IMR-90 (cell line): Measurements from ENCODE around the gene MSH5. TPM values are rescaled to one million over a fixed set of nuclear protein-coding genes. Genes with fewer than 3 reads are reported as not detected.

Experiments used
- ATAC-seq: fragments of 200-7000 bp; cut with Tn5 transposase; 2 replicates; pipeline ENCODE4 v1.9.1; 2020; ENCODE audit warnings: low read depth, mild to moderate bottlenecking, moderate library complexity
- BruUV-seq: library from RNA; stranded (reverse); fragments of 400-500 nt; replicated peaks from 2 replicates; lab custom pipeline; 2021; lab: Mats Ljungman, UMichigan
- CTCF ChIA-PET: fragments of 300-600 bp; formaldehyde crosslinking; extraction: SDS; loops from one replicate; lab custom pipeline; 2021; ENCODE audit warnings: antibody characterized with exemption; lab: Yijun Ruan, JAX
- POLR2A ChIA-PET: fragments of 300-600 bp; sonication (Branson Sonifier 250); formaldehyde crosslinking; loops from one replicate; lab custom pipeline; 2022; ENCODE audit warnings: antibody characterized with exemption; ENCODE audit not compliant: unreplicated experiment; lab: Charles Lee
- DNase-seq: peaks from one replicate; pipeline ENCODE4 v3.0.0; 2013
- H2AFZ ChIP-seq: replicated peaks from 2 replicates; pipeline ENCODE3; 2013; ENCODE audit warnings: low read length, mild to moderate bottlenecking; ENCODE audit not compliant: poor library complexity
- H2AK5ac ChIP-seq: 2 replicates; pipeline ENCODE4 v1.6.1; 2013; ENCODE audit warnings: low read depth, low read length, inconsistent platforms
- H2AK9ac ChIP-seq: replicated peaks from 2 replicates; pipeline ENCODE3; 2013; ENCODE audit warnings: mild to moderate bottlenecking, low read depth, low read length, moderate library complexity; ENCODE audit not compliant: poor library complexity
- H2BK120ac ChIP-seq: 2 replicates; pipeline ENCODE4 v1.6.1; 2013; ENCODE audit warnings: low read depth, low read length, inconsistent platforms
- H2BK15ac ChIP-seq: 3 replicates; pipeline ENCODE4 v1.6.1; 2013; ENCODE audit warnings: low read depth, low read length, inconsistent platforms
- H2BK20ac ChIP-seq: 2 replicates; pipeline ENCODE4 v1.6.1; 2013; ENCODE audit warnings: low read depth, mild to moderate bottlenecking, inconsistent platforms, low read length, moderate library complexity
- H2BK5ac ChIP-seq: 2 replicates; pipeline ENCODE4 v1.6.1; 2013; ENCODE audit warnings: mild to moderate bottlenecking, low read depth, low read length, inconsistent platforms; ENCODE audit not compliant: poor library complexity, severe bottlenecking
- H3K14ac ChIP-seq: replicated peaks from 2 replicates; pipeline ENCODE4 v1.6.1; 2013; ENCODE audit warnings: low read depth, low read length, inconsistent platforms
- H3K18ac ChIP-seq: 2 replicates; pipeline ENCODE4 v1.6.1; 2013; ENCODE audit warnings: low read depth, low read length, control low read depth
- H3K23ac ChIP-seq: 2 replicates; pipeline ENCODE4 v1.6.1; 2013; ENCODE audit warnings: low read depth, low read length, inconsistent platforms
- H3K27ac ChIP-seq: 2 replicates; pipeline ENCODE4 v1.5.1; 2013; ENCODE audit warnings: mild to moderate bottlenecking, control low read depth, low read length; ENCODE audit not compliant: insufficient read depth
- H3K27me3 ChIP-seq: 2 replicates; pipeline ENCODE4 v1.6.1; 2013; ENCODE audit warnings: low read length; ENCODE audit not compliant: control insufficient read depth, insufficient read depth
- H3K36me3 ChIP-seq: 2 replicates; pipeline ENCODE4 v1.6.1; 2013; ENCODE audit warnings: low read length, mixed read lengths; ENCODE audit not compliant: control insufficient read depth, insufficient read depth
- H3K4ac ChIP-seq: 2 replicates; pipeline ENCODE4 v1.6.1; 2013; ENCODE audit warnings: low read depth, low read length, inconsistent platforms
- H3K4me1 ChIP-seq: 2 replicates; pipeline ENCODE4 v1.6.1; 2013; ENCODE audit warnings: low read length, mixed read lengths; ENCODE audit not compliant: control insufficient read depth, insufficient read depth
- H3K4me2 ChIP-seq: 2 replicates; pipeline ENCODE4 v1.6.1; 2013; ENCODE audit warnings: low read depth, mild to moderate bottlenecking, control low read depth, low read length, moderate library complexity
- H3K4me3 ChIP-seq: 2 replicates; pipeline ENCODE4 v1.5.1; 2013; ENCODE audit warnings: low read depth, mild to moderate bottlenecking, control low read depth, low read length, moderate library complexity; ENCODE audit not compliant: insufficient read depth
- H3K56ac ChIP-seq: 2 replicates; pipeline ENCODE4 v1.6.1; 2013; ENCODE audit warnings: low read length, inconsistent platforms; ENCODE audit not compliant: insufficient read depth; ENCODE audit errors: extremely low read depth
- H3K79me1 ChIP-seq, 2 experiments: 2 replicates each; pipeline ENCODE4 v1.6.1; 2013; ENCODE audit warnings: low read length in 2 of 2, inconsistent platforms in 1 of 2, low read depth in 1 of 2
- H3K9ac ChIP-seq: 2 replicates; pipeline ENCODE4 v1.6.1; 2013; ENCODE audit warnings: low read depth, low read length, control low read depth
- H3K9me1 ChIP-seq: 2 replicates; pipeline ENCODE4 v1.6.1; 2013; ENCODE audit warnings: low read length, inconsistent platforms; ENCODE audit not compliant: insufficient read depth
- H3K9me3 ChIP-seq: 2 replicates; pipeline ENCODE4 v1.6.1; 2013; ENCODE audit warnings: low read length; ENCODE audit not compliant: control insufficient read depth, insufficient read depth
- H4K20me1 ChIP-seq: 2 replicates; pipeline ENCODE4 v1.6.1; 2013; ENCODE audit warnings: low read length, inconsistent platforms; ENCODE audit not compliant: insufficient read depth
- H4K5ac ChIP-seq: 2 replicates; pipeline ENCODE4 v1.6.1; 2013; ENCODE audit warnings: mild to moderate bottlenecking, low read depth, low read length, control low read depth
- H4K8ac ChIP-seq, 2 experiments: 2 replicates each; pipeline ENCODE4 v1.6.1; 2013; ENCODE audit warnings: low read depth in 2 of 2, low read length in 2 of 2, control low read depth in 1 of 2, inconsistent platforms in 1 of 2
- H4K91ac ChIP-seq: 2 replicates; pipeline ENCODE4 v1.6.1; 2013; ENCODE audit warnings: low read depth, low read length, inconsistent platforms; ENCODE audit not compliant: insufficient read depth
- MXI1 ChIP-seq: IDR thresholded peaks from 2 replicates; pipeline ENCODE4 v1.6.1; 2012; ENCODE audit warnings: low read depth, mild to moderate bottlenecking, low read length, moderate library complexity, borderline replicate concordance
- RAD21 ChIP-seq: IDR thresholded peaks from 2 replicates; pipeline ENCODE4 v1.6.1; 2012; ENCODE audit warnings: low read length, improper control_type of control experiment
- whole genome bisulfite sequencing, 2 experiments: methylation state at CpG; one replicate each; pipeline versions ENCODE4 v1.1.5 to v1.1.7; 2013; ENCODE audit warnings: missing lambda C conversion rate in 2 of 2; ENCODE audit not compliant: insufficient read length in 1 of 2; ENCODE audit errors: extremely low coverage in 2 of 2; 5-methylcytosine and 5-hydroxymethylcytosine counted together
- dilution Hi-C: fragments of 300-500 bp; cut with HindIII; formaldehyde crosslinking; loops from one replicate; pipeline ENCODE4 v1.14.3; 2018; ENCODE audit warnings: low sequenced_read_pairs; ENCODE audit not compliant: unreplicated experiment
- in situ Hi-C: fragments of 300-500 bp; cut with MboI; formaldehyde crosslinking; loops from 3 replicates; pipeline ENCODE4 v1.14.3; 2019; ENCODE audit warnings: low sequenced_read_pairs, inconsistent platforms, mixed read lengths
- intact Hi-C: fragments of 100-400 bp; cut with micrococcal nuclease; formaldehyde crosslinking; loops from 2 replicates; pipeline ENCODE4 v1.10.0; 2022
- polyA plus RNA-seq, 3 experiments: library from polyadenylated mRNA; depleted of rRNA; stranded (reverse); fragments of >200 nt; gene quantifications; 2 replicates each; pipeline ENCODE4 v1.2.3, GENCODE V29; 2012; ENCODE audit warnings: low replicate concordance in 1 of 3
- total RNA-seq: library from RNA; depleted of rRNA; stranded (reverse); fragments of >200 nt; gene quantifications from 2 replicates; pipeline ENCODE4 v1.2.3, GENCODE V29; 2012
- TF ChIP-seq, protein P1 (sequence below): fragments of 150-350 bp; IDR thresholded peaks from 2 replicates; pipeline ENCODE4 v1.6.1; 2016; ENCODE audit warnings: low read depth, mild to moderate bottlenecking, low read length, moderate library complexity, borderline replicate concordance

MSH5 gene
- total and polyA plus RNA-seq, 2 of the 4 experiments (the other 2 are of a cell fraction): 5.6 to 15.7 TPM

DNA sequence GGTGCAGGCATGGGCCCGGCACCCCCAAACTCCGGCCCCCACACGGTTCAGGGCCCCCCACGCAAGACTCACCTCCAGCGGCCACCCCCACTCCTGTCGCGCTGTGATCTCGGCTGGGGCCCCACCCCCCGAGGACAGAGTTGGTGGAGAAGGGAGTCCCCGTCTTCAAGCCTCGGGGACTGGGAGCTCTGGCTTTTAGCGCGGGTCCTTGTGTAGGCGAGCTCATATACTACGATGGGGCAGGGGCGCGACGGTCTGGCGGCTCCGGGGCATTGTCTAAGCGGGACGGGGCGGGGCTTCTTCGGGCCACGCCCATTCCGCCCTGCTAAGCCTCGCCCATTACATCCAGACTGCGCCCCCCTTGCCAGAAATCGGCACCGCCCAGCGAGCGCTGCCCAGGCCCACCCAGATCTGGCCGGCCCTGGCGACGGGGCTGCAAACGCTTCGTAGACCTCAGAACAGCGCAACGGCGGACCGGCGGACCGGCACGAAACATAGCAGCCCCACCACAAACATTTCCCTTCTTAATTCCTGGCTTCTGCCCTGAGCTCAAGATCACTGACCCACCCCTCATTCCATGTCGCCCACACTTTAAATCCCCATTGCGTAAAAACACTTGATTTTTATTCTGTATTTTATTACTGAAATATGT lies 9.7 kb upstream of the MSH5 start:
- Histone ChIP-seq H2BK20ac (no peak overlapping the region), H4K8ac (peak overlapping the region in 1 of 2 experiments; percentile 75; a peak in 2 of 4 replicates), H3K9me1 (peaks cover 5% of the 10 kb centered on the region), H3K4ac (peak overlapping the region; percentile 92), H2BK5ac (peak overlapping the region; percentile 83), H3K9me3 (no peaks in the 10 kb centered on the region), H3K27me3 (no peaks in the 10 kb centered on the region), H2BK15ac (no peak overlapping the region), H3K36me3 (peaks cover 50% of the 10 kb centered on the region), H3K4me3 (peak overlapping the region; percentile 85), H2AK5ac (peak overlapping the region; percentile 53), H3K18ac (peak overlapping the region; percentile 18; the same call in 1 of the 2 replicates), H4K91ac (peak overlapping the region; percentile 56; the same call in 1 of the 2 replicates), H4K5ac (peak overlapping the region; percentile 50; the same call in 1 of the 2 replicates), H3K14ac (peak overlapping the region; percentile 75), H3K56ac (no peak overlapping the region; the same call in 1 of the 2 replicates), H3K4me2 (peak overlapping the region; percentile 63), H3K23ac (no peak overlapping the region), H2BK120ac (0 out of 2 replicates have a peak overlapping the region, but pooled peaks have one; percentile 6), H2AK9ac (peak overlapping the region; percentile 99), H2AFZ (peak overlapping the region; percentile 96), H3K27ac (peak overlapping the region; percentile 85), H3K9ac (peak overlapping the region; percentile 81), H3K4me1 (peaks cover 7% of the 10 kb centered on the region), H3K79me1 (peaks cover 0 to 54% of the 10 kb centered on the region in 2 experiments; a peak in 3 of 4 replicates), H4K20me1 (peaks cover 37% of the 10 kb centered on the region)
- dilution Hi-C loops: no loop called here
- ATAC-seq (peak; percentile 82), DNase-seq (peak; percentile 85)
- BruUV-seq: no TSS peak
- TF ChIP-seq MXI1 (0 out of 2 replicates have a peak, but pooled peaks have one; percentile 17), RAD21 (no peak)
- TF ChIP-seq, protein P1, sequence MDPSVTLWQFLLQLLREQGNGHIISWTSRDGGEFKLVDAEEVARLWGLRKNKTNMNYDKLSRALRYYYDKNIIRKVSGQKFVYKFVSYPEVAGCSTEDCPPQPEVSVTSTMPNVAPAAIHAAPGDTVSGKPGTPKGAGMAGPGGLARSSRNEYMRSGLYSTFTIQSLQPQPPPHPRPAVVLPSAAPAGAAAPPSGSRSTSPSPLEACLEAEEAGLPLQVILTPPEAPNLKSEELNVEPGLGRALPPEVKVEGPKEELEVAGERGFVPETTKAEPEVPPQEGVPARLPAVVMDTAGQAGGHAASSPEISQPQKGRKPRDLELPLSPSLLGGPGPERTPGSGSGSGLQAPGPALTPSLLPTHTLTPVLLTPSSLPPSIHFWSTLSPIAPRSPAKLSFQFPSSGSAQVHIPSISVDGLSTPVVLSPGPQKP: no peak
- in situ Hi-C loops: no loop called here
- WGBS, 2 experiments: 2% methylated on average over 11 of the region's 46 CpGs; no CpG with 5 or more reads in 1 of the 2 experiments
- POLR2A ChIA-PET: interaction anchor here (0.6 to 1.0 kb wide), 5 partner anchors 25 to 190 kb away, joined by 3 to 11 read pairs (median 3); partner anchors contain the start of gene HSPA1B
- CTCF ChIA-PET: interaction anchor here (0.7 to 0.9 kb wide), 2 partner anchors 20 to 41 kb away, joined by 3 read pairs; no protein-coding TSS in a partner anchor
- intact Hi-C loops: loop anchor here (2.0 kb wide), 3 partner anchors 27 to 101 kb away; partner anchors contain the start of genes ABHD16A and LY6G5C
